GM12878 (cell line): Measurements from ENCODE around the gene ZNF891. TPM values are rescaled to one million over a fixed set of nuclear protein-coding genes. Genes with fewer than 3 reads are reported as not detected.

Source experiments
- ATAC-seq: fragments of 200-7000 bp; cut with Tn5 transposase; 3 replicates; pipeline ENCODE4 v1.9.1; 2020; ENCODE audit warnings: mild to moderate bottlenecking, moderate library complexity
- BruUV-seq: library from RNA; stranded (reverse); fragments of 400-500 nt; replicated peaks from 2 replicates; lab custom pipeline; 2021; lab: Mats Ljungman, UMichigan
- CTCF ChIA-PET: fragments of 300-600 bp; sonication (Branson Sonifier 250); formaldehyde crosslinking; extraction: SDS; loops from one replicate; lab custom pipeline; 2021; ENCODE audit warnings: inconsistent platforms; lab: Yijun Ruan, JAX
- POLR2A ChIA-PET: fragments of 350-600 bp; formaldehyde crosslinking; extraction: SDS; loops from one replicate; lab custom pipeline; 2021; ENCODE audit warnings: inconsistent platforms; lab: Charles Lee
- RAD21 ChIA-PET: fragments of 300-600 bp; sonication (Branson Sonifier 250); formaldehyde crosslinking; loops from one replicate; lab custom pipeline; 2023; ENCODE audit warnings: antibody characterized with exemption; ENCODE audit not compliant: unreplicated experiment; lab: Charles Lee
- SMC1A ChIA-PET: fragments of 300-600 bp; sonication (Branson Sonifier 250); formaldehyde crosslinking; loops from one replicate; lab custom pipeline; 2023; ENCODE audit not compliant: unreplicated experiment, uncharacterized antibody; lab: Charles Lee
- DNase-seq: peaks from one replicate; pipeline ENCODE4 v3.0.0-alpha.2; 2011; ENCODE audit warnings: low read depth, low spot score
- FAIRE-seq: peaks from 3 replicates; lab custom pipeline; 2011; peaks lifted over from hg19 to GRCh38; lab: Jason Lieb, UNC
- H2AFZ ChIP-seq: 2 replicates; pipeline ENCODE4 v1.6.0; 2011; ENCODE audit warnings: low read depth, low read length, control low read depth; ENCODE audit not compliant: control insufficient read depth
- H3K27ac ChIP-seq: 2 replicates; pipeline ENCODE4 v1.5.1; 2011; ENCODE audit warnings: control low read depth; ENCODE audit not compliant: control insufficient read depth, insufficient read depth
- H3K27me3 ChIP-seq, 2 experiments: replicated peaks in 1 of 2; 2 replicates each; pipeline versions ENCODE4 v1.6.0 to v1.6.1; 2011; ENCODE audit warnings: low read length in 1 of 2; ENCODE audit not compliant: control insufficient read depth in 2 of 2, insufficient read depth in 2 of 2
- H3K36me3 ChIP-seq, 2 experiments: 2 replicates each; pipeline ENCODE4 v1.5.1; 2011; ENCODE audit warnings: low read length in 1 of 2; ENCODE audit not compliant: control insufficient read depth in 2 of 2, insufficient read depth in 2 of 2
- H3K4me1 ChIP-seq: 2 replicates; pipeline ENCODE4 v1.6.1; 2011; ENCODE audit warnings: mild to moderate bottlenecking, low read length, moderate library complexity, mixed read lengths; ENCODE audit not compliant: control insufficient read depth, insufficient read depth
- H3K4me2 ChIP-seq: 2 replicates; pipeline ENCODE4 v1.6.0; 2011; ENCODE audit warnings: control low read depth; ENCODE audit not compliant: control insufficient read depth, insufficient read depth
- H3K4me3 ChIP-seq: fragments of 200-600 bp; sonication (generic); 2 replicates; pipeline ENCODE4 v1.5.1; 2016
- H3K79me2 ChIP-seq: 2 replicates; pipeline ENCODE4 v1.6.0; 2011; ENCODE audit warnings: low read length; ENCODE audit not compliant: control insufficient read depth, insufficient read depth
- H3K9ac ChIP-seq: 2 replicates; pipeline ENCODE4 v1.8.0; 2011; ENCODE audit warnings: low read length, control low read depth, mixed read lengths; ENCODE audit not compliant: control insufficient read depth, insufficient read depth
- H3K9me3 ChIP-seq: replicated peaks from 3 replicates; pipeline ENCODE4 v1.5.1; 2011; ENCODE audit warnings: mild to moderate bottlenecking, low read length; ENCODE audit not compliant: control insufficient read depth, insufficient read depth
- H4K20me1 ChIP-seq: 2 replicates; pipeline ENCODE4 v1.6.0; 2011; ENCODE audit not compliant: control insufficient read depth, insufficient read depth
- ATF2 ChIP-seq: IDR thresholded peaks from 2 replicates; pipeline ENCODE4 v1.6.1; 2012; ENCODE audit warnings: low read length, inconsistent platforms
- BHLHE40 ChIP-seq, 2 experiments: fragments of 450-650 bp in 1 of 2; IDR thresholded peaks; 2 replicates each; pipeline ENCODE4 v1.6.1; 2011 to 2017; ENCODE audit warnings: low read depth in 2 of 2, borderline replicate concordance in 1 of 2, improper control_type of control experiment in 1 of 2, low read length in 1 of 2, mild to moderate bottlenecking in 1 of 2
- CBX3 ChIP-seq: fragments of 200-600 bp; sonication (generic); IDR thresholded peaks from 2 replicates; pipeline ENCODE4 v1.6.1; 2016; ENCODE audit warnings: low read depth, borderline replicate concordance
- CHD1 ChIP-seq: IDR thresholded peaks from 2 replicates; pipeline ENCODE4 v1.6.1; 2012; ENCODE audit warnings: low read depth, low read length, improper control_type of control experiment
- ETV6 ChIP-seq, 2 experiments: fragments of 450-650 bp in 1 of 2; IDR thresholded peaks in 1 of 2; conservative IDR thresholded peaks in 1 of 2; 2 replicates each; pipeline ENCODE4 v1.6.1; 2014; ENCODE audit warnings: antibody characterized with exemption in 1 of 2, borderline replicate concordance in 1 of 2, low read depth in 1 of 2, mild to moderate bottlenecking in 1 of 2, moderate library complexity in 1 of 2
- MLLT1 ChIP-seq: fragments of 450-650 bp; IDR thresholded peaks from 2 replicates; pipeline ENCODE4 v1.6.1; 2016; ENCODE audit warnings: mild to moderate bottlenecking
- NKRF ChIP-seq: fragments of 450-650 bp; conservative IDR thresholded peaks from 2 replicates; pipeline ENCODE4 v1.6.1; 2017; ENCODE audit warnings: mild to moderate bottlenecking, moderate library complexity
- PKNOX1 ChIP-seq: fragments of 450-650 bp; IDR thresholded peaks from 2 replicates; pipeline ENCODE4 v1.6.1; 2016; ENCODE audit warnings: mild to moderate bottlenecking
- RAD51 ChIP-seq: fragments of 450-650 bp; IDR thresholded peaks from 2 replicates; pipeline ENCODE4 v1.6.1; 2016; ENCODE audit warnings: moderate library complexity, mild to moderate bottlenecking, inconsistent platforms
- ZBTB40 ChIP-seq: fragments of 450-650 bp; IDR thresholded peaks from 2 replicates; pipeline ENCODE4 v1.6.1; 2016; ENCODE audit warnings: mild to moderate bottlenecking, moderate library complexity, borderline replicate concordance
- ZNF274 ChIP-seq: IDR thresholded peaks from one replicate; pipeline ENCODE4 v1.8.0; 2011; ENCODE audit not compliant: insufficient read length, insufficient read depth
- whole genome bisulfite sequencing: methylation state at CpG from one replicate; pipeline ENCODE4 v1.1.6; 2016; ENCODE audit warnings: low lambda C conversion rate; ENCODE audit not compliant: insufficient replicate concordance, insufficient coverage; ENCODE audit errors: missing lambda C conversion rate; 5-methylcytosine and 5-hydroxymethylcytosine counted together
- in situ Hi-C: fragments of 300-500 bp; cut with MboI; formaldehyde crosslinking; loops from 9 replicates; pipeline ENCODE4 v1.14.3; 2018; ENCODE audit warnings: mixed read lengths
- intact Hi-C: fragments of 100-400 bp; cut with micrococcal nuclease; formaldehyde crosslinking; loops from one replicate; pipeline ENCODE4 v1.14.2; 2022; ENCODE audit not compliant: unreplicated experiment
- polyA plus RNA-seq, 11 experiments: library from polyadenylated mRNA; depleted of rRNA in 4 of 11; unstranded in 6 of 11; stranded (reverse) in 5 of 11; fragments of >200 nt; fragmentation: Nextera tagmentation in 4 of 11; fragmentation: Illumina TruSeq in 1 of 11; extraction: Ambion mirVana in 4 of 11; extraction: Trizol in 1 of 11; gene quantifications; 1 replicate in 1 of 11; 2 replicates in 10 of 11; pipeline versions ENCODE4 v1.2.1 to v1.2.3, GENCODE V29; 2011 to 2016; ENCODE audit warnings: inconsistent platforms in 2 of 11, missing spikeins in 2 of 11, low read depth in 1 of 11
- total RNA-seq, 4 experiments: library from RNA; depleted of rRNA in 3 of 4; stranded (reverse); fragments of >200 nt in 3 of 4; fragmentation: Illumina TruSeq in 1 of 4; extraction: Trizol in 1 of 4; gene quantifications; 2 replicates each; pipeline versions ENCODE4 v1.2.1 to v1.2.3, GENCODE V29; 2013 to 2021

Gene ZNF891
- total and polyA plus RNA-seq, 10 of the 15 experiments (the other 5 are each of a cell fraction or from before 2014, with no cell fraction given): 0.20 to 1.1 (median 0.69) TPM

GRCh38 chr12:133130808-133131128 lies 694 bp upstream of the ZNF891 start:
- Histone ChIP-seq H3K4me2 (peak overlapping the region; percentile 80), H2AFZ (peak overlapping the region; percentile 81), H3K4me3 (peak overlapping the region; percentile 92), H3K4me1 (no peaks in the 10 kb centered on the region), H3K36me3 (0 out of 4 replicates have a peak, but pooled peaks cover 0 to 4% of the 10 kb centered on the region in 2 experiments), H3K9me3 (peaks cover 17% of the 10 kb centered on the region), H3K79me2 (no peaks in the 10 kb centered on the region), H3K9ac (peak overlapping the region; percentile 55), H3K27ac (peak overlapping the region; percentile 59), H3K27me3 (no peaks in the 10 kb centered on the region), H4K20me1 (no peaks in the 10 kb centered on the region)
- peak; percentile 2; the same call in 2 of the 3 replicates for ATAC-seq
- ChIA-PET CTCF (interaction anchor here (0.6 kb wide), 1 partner anchor 27 kb away, joined by 3 read pairs; no protein-coding TSS in a partner anchor), SMC1A (interaction anchor here (1.1 kb wide), 1 partner anchor 48 kb away, joined by 3 read pairs; no protein-coding TSS in a partner anchor), RAD21 (no interaction called here), POLR2A (interaction anchor here (0.6 kb wide), 1 partner anchor 93 kb away, joined by 4 read pairs; no protein-coding TSS in a partner anchor)
- intact Hi-C loops (loop anchor here (1.0 kb wide), 1 partner anchor 50 kb away; the partner anchor contains the start of gene ZNF140), in situ Hi-C loops (no loop called here)
- TSS peak; percentile 87 for BruUV-seq
- no peak for FAIRE-seq
- WGBS: 3% methylated on average over 17 of the region's 17 CpGs
- no peak for DNase-seq
- TF ChIP-seq ZNF274 (no peak), CBX3 (no peak), CHD1 (no peak), ETV6 (conservative IDR thresholded peaks at IDR 0.05 in 1 of 2, IDR thresholded peaks at IDR 0.05 in 1 of 2; ENCODE audit: borderline replicate concordance in 1 of 2, low read depth in 1 of 2) (no peak), BHLHE40 (IDR thresholded peaks at IDR 0.05; ENCODE audit: borderline replicate concordance in 1 of 2, low read depth in 2 of 2, low read length in 1 of 2) (no peak), ZBTB40 (peak; percentile 28; the same call in 1 of the 2 replicates), PKNOX1 (peak; percentile 54; the same call in 1 of the 2 replicates), NKRF (0 out of 2 replicates have a peak, but pooled peaks have one; percentile 2), MLLT1 (peak; percentile 33), ATF2 (no peak), RAD51 (no peak)
